Gastrocnemius medialis (tissue), 4 donors: ENCODE measurements around the gene MRGPRE. TPM values are rescaled to one million over a fixed set of nuclear protein-coding genes. Genes with fewer than 3 reads are reported as not detected.

ENCODE experiments used
- ATAC-seq, 2 donors: fragments of 150-250 bp; one replicate each; pipeline ENCODE4 v1.9.1; 2016
- DNase-seq, 2 donors: peaks; one replicate each; pipeline ENCODE4 v3.0.0-alpha.2; 2019
- H3K27ac ChIP-seq, 4 donors: fragments of 200-600 bp; sonication (generic); 1 replicate in 1 of 4; 2 replicates in 3 of 4; pipeline ENCODE4 v1.5.1; 2016 to 2018; ENCODE audit warnings: mild to moderate bottlenecking in 2 of 4, moderate library complexity in 1 of 4
- H3K27me3 ChIP-seq, 3 donors: fragments of 200-600 bp; sonication (generic) in 2 of 3; 1 replicate in 1 of 3; 2 replicates in 2 of 3; pipeline versions ENCODE4 v1.5.1 to v1.6.0; 2016 to 2019; ENCODE audit warnings: mild to moderate bottlenecking in 1 of 3, moderate library complexity in 1 of 3
- H3K36me3 ChIP-seq, 2 donors: fragments of 200-600 bp; sonication (generic) in 1 of 2; one replicate each; pipeline ENCODE4 v1.5.1; 2017 to 2018
- H3K4me1 ChIP-seq, 2 donors: fragments of 200-600 bp; sonication (generic) in 1 of 2; one replicate each; pipeline ENCODE4 v1.5.1; 2016 to 2017; ENCODE audit warnings: mild to moderate bottlenecking in 2 of 2
- H3K4me3 ChIP-seq, 4 donors: fragments of 200-600 bp; sonication (generic) in 3 of 4; 1 replicate in 1 of 4; 2 replicates in 3 of 4; pipeline ENCODE4 v1.5.1; 2016 to 2019; ENCODE audit warnings: mild to moderate bottlenecking in 2 of 4
- H3K9me3 ChIP-seq, 3 donors: fragments of 200-600 bp; sonication (generic) in 2 of 3; 1 replicate in 1 of 3; 2 replicates in 2 of 3; pipeline ENCODE4 v1.5.1; 2016 to 2019
- CTCF ChIP-seq, 5 experiments: fragments of 450-650 bp in 3 of 5; fragments of 200-600 bp in 2 of 5; sonication (generic) in 2 of 5; IDR thresholded peaks in 4 of 5; conservative IDR thresholded peaks in 1 of 5; 1 replicate in 4 of 5; 2 replicates in 1 of 5; pipeline ENCODE4 v1.5.1; 2016 to 2019; ENCODE audit warnings: antibody characterized with exemption in 5 of 5, mild to moderate bottlenecking in 3 of 5, moderate library complexity in 3 of 5
- POLR2A ChIP-seq, 2 donors: fragments of 450-650 bp; IDR thresholded peaks; one replicate each; pipeline ENCODE4 v1.6.1; 2017; ENCODE audit warnings: antibody characterized with exemption in 2 of 2, mild to moderate bottlenecking in 2 of 2, moderate library complexity in 2 of 2
- in situ Hi-C, 4 donors: fragments of 200-750 bp; cut with MboI; loops; one replicate each; pipeline versions ENCODE4 v1.15.0 to v1.8.0; 2017; ENCODE audit warnings: low sequenced_read_pairs in 4 of 4
- intact Hi-C: fragments of 100-400 bp; cut with DNase I; formaldehyde crosslinking; loops from one replicate; pipeline ENCODE4 v1.15.1; 2023; ENCODE audit warnings: low total_unique reads
- total RNA-seq, 4 donors: library from RNA; depleted of rRNA; stranded (reverse); fragments of >200 nt; gene quantifications; one replicate each; pipeline versions ENCODE4 v1.1.0 to v1.2.3, GENCODE V29; 2016

MRGPRE gene
- total RNA-seq, 4 donors from 2014 or later: not detected

DNA sequence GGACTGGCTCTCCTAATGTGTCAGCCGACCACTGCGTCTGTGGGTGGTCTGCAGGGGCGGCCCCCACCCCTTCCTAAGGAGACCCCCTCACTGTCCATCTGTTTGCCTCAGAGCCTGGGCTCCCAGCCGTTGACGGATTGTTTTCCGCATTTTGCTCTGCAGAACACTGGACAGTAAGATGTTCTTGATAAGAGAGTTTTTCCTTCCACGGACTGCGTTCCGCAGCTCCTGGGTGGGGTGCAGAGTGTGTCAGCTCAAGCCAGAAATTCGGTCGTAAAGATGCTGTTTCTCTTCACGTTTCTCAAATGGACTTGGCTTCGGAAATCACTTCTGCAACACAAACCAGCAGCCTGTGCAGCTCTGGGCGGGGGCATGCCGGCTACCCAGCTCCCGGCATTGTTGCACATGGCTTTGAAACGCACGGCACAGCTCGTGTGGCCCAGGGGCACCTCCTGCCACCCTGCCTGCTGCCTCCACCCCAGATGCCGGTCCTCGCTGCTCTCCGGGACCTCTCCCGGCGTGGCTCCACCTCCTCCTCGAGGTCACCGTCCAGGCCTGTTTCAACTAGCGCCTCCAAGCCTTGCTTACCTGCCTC lies 10.7 kb downstream of the MRGPRE start:
- Histone ChIP-seq H3K27me3 (peaks cover 13 to 42% (median 31%) of the 10 kb centered on the region in 3 donors), H3K4me3 (no peak overlapping the region), H3K36me3 (no peaks in the 10 kb centered on the region), H3K9me3 (no peaks in the 10 kb centered on the region), H3K27ac (no peak overlapping the region), H3K4me1 (no peaks in the 10 kb centered on the region)
- intact Hi-C loops (no loop called here), in situ Hi-C loops (no loop called here)
- DNase-seq (no peak), ATAC-seq (no peak)
- TF ChIP-seq CTCF (IDR thresholded peaks at IDR 0.05 in 4 of 5, conservative IDR thresholded peaks at IDR 0.05 in 1 of 5): no peak
- no peak for TF ChIP-seq POLR2A (IDR thresholded peaks at IDR 0.05)

DNA sequence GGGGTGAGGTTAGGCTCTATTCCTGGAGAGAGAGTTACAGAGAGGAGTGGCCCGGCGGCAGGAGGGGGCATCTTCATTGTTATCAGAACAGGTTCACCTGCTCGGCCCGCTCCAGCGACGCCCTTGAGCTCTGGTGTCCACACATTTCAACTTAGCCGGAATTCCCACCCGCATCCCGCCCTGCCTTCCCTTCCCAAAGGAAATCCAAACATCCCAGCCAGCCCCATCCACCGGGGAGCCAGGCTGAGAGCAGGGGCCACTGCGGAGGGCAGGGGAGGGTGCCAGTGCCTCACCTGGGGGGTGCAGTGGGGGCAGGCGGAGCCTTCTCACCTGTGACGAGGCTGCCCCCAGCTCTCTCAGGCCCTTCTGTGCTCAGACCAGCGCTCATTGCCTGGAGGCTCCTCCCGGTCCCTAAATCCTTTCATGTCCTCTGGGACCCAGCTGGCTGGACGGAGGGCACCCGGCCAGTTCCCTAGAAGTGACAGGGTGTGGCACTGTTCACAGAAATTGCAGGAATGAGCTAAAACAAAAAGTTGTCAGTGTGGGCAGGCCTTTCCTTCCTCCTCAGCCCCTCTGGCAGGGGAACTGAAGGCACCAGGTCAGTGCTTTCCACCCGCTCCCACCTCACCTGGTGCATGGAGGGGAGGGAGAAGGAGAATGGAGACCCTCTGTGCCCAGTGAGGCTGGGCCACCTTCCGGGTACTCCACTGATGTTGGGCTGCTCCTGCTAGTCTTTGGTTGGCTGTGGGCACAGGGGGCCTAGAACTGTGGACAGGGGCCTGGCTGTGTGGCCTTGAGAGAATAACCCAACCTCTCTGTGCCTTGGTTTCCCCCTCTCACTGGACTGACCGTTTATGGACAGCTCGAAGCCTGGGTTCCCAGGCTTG lies 11.5 kb downstream of the MRGPRE start:
- DNase-seq: peak in 1 of 2 donors; percentile 12
- intact Hi-C loops: no loop called here

DNA sequence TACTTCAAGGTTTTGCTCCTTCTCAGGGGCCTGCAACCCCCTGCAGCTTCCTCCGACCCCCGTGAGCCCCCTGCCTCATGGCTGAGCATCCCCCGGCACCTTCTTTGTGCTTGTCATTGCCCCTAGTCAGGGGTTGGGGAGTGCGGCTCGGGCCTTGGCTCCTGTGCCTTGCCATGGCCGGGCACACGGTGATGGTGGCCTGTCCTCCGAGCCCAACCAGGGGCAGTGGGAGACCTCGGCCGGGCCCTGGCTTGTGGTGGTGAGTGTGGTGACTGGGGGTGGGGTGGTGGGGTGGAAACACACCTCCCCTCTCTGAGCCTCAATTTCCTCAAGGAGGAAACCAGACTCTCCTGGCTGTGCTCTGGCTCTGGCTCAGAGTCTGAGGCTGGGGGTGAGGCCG lies 12.1 kb downstream of the MRGPRE start:
- DNase-seq (no peak), ATAC-seq (no peak)
- intact Hi-C loops: no loop called here
- no peaks in the 10 kb centered on the region for H3K36me3 ChIP-seq
- in situ Hi-C loops: no loop called here
- H3K27ac ChIP-seq: no peak overlapping the region
- TF ChIP-seq POLR2A (IDR thresholded peaks at IDR 0.05) (no peak), CTCF (IDR thresholded peaks at IDR 0.05 in 4 of 5, conservative IDR thresholded peaks at IDR 0.05 in 1 of 5) (no peak)
- peaks cover 21 to 52% (median 31%) of the 10 kb centered on the region in 3 donors for H3K27me3 ChIP-seq
- H3K9me3 ChIP-seq: no peaks in the 10 kb centered on the region
- no peak overlapping the region for H3K4me3 ChIP-seq
- no peaks in the 10 kb centered on the region for H3K4me1 ChIP-seq

More for the DNA sequence above, 11.5 kb downstream of the MRGPRE start:
- Histone ChIP-seq H3K4me3 (no peak overlapping the region), H3K4me1 (no peaks in the 10 kb centered on the region), H3K27me3 (peaks cover 18 to 49% (median 31%) of the 10 kb centered on the region in 3 donors), H3K9me3 (no peaks in the 10 kb centered on the region), H3K27ac (no peak overlapping the region), H3K36me3 (no peaks in the 10 kb centered on the region)
- in situ Hi-C loops: no loop called here
- ATAC-seq: no peak
- TF ChIP-seq POLR2A (IDR thresholded peaks at IDR 0.05): no peak
- no peak for TF ChIP-seq CTCF (IDR thresholded peaks at IDR 0.05 in 4 of 5, conservative IDR thresholded peaks at IDR 0.05 in 1 of 5)

- Histone ChIP-seq H3K4me1 (no peaks in the 10 kb centered on the region), H3K27me3 (peaks cover 21 to 49% (median 27%) of the 10 kb centered on the region in 3 donors), H3K27ac (no peak overlapping the region), H3K36me3 (no peaks in the 10 kb centered on the region), H3K4me3 (no peak overlapping the region), H3K9me3 (no peaks in the 10 kb centered on the region)
- ATAC-seq (no peak), DNase-seq (no peak)
- in situ Hi-C loops: loop anchor here in 2 of 4 donors (10.0 kb wide), 1 partner anchor 105 kb away; no protein-coding TSS in a partner anchor
- TF ChIP-seq POLR2A (IDR thresholded peaks at IDR 0.05): no peak
- no peak for TF ChIP-seq CTCF (IDR thresholded peaks at IDR 0.05 in 4 of 5, conservative IDR thresholded peaks at IDR 0.05 in 1 of 5)
- intact Hi-C loops: loop anchor here (5.0 kb wide), 1 partner anchor 182 kb away; no protein-coding TSS in a partner anchor
Observed at GRCh38 chr11:3219281-3219892, 12.8 kb downstream of the MRGPRE start.
